Measurements from ENCODE around the gene FLT1.

The FLT1 gene

GRCh38 chr13:28457521-28457920 lies 37.4 kb downstream of the FLT1 start:
- no peak for DNase-seq

- no peak for DNase-seq
Measured at GRCh38 chr13:28455580-28456194, 39.2 kb downstream of the FLT1 start.

- no peak for DNase-seq
Measured at GRCh38 chr13:28452755-28453154, 42.2 kb downstream of the FLT1 start.

- no peak for DNase-seq
Measured at GRCh38 chr13:28451482-28452217, 43.3 kb downstream of the FLT1 start.

- DNase-seq: no peak
Measured at GRCh38 chr13:28449826-28450773, 44.8 kb downstream of the FLT1 start.

- no peak for DNase-seq
Measured at GRCh38 chr13:28448651-28449358, 46.1 kb downstream of the FLT1 start.

- no peak for DNase-seq
Measured at GRCh38 chr13:28447989-28448388, 46.9 kb downstream of the FLT1 start.

GRCh38 chr13:28447206-28447605 lies 47.7 kb downstream of the FLT1 start:
- no peak for DNase-seq

GRCh38 chr13:28442839-28443238 lies 52.1 kb downstream of the FLT1 start:
- no peak for DNase-seq

- DNase-seq: no peak
Measured at GRCh38 chr13:28441529-28441928, 53.4 kb downstream of the FLT1 start.

GRCh38 chr13:28440774-28441504 lies 54.0 kb downstream of the FLT1 start:
- no peak for DNase-seq

GRCh38 chr13:28438598-28439334 lies 56.2 kb downstream of the FLT1 start:
- no peak for DNase-seq

GRCh38 chr13:28438067-28438466 lies 56.9 kb downstream of the FLT1 start:
- no peak for DNase-seq

GRCh38 chr13:28435917-28436316 lies 59.0 kb downstream of the FLT1 start:
- DNase-seq: no peak

- DNase-seq: no peak
Measured at GRCh38 chr13:28434926-28435325, 60.0 kb downstream of the FLT1 start.

- no peak for DNase-seq
Measured at GRCh38 chr13:28432816-28433560, 61.9 kb downstream of the FLT1 start.

GRCh38 chr13:28429685-28430290 lies 65.1 kb downstream of the FLT1 start:
- no peak for DNase-seq

- no peak for DNase-seq
Measured at GRCh38 chr13:28429096-28429495, 65.8 kb downstream of the FLT1 start.

GRCh38 chr13:28426381-28426780 lies 68.5 kb downstream of the FLT1 start:
- no peak for DNase-seq

- DNase-seq: no peak
Measured at GRCh38 chr13:28425793-28426192, 69.1 kb downstream of the FLT1 start.

Data from NCI-H446 (cell line).